Activated T-cell treated with anti-CD3 and anti-CD28 coated beads for 24 hours (primary cell): ENCODE data around the gene SIL1.
"Not testable (repeated sequence)": the region's sequence is repeated elsewhere in the genome, so short reads cannot be mapped to it uniquely, and the experiment has no call there.

Experiments
- DNase-seq: peaks from one replicate; pipeline ENCODE4 v3.0.0-alpha.2; 2020; ENCODE audit warnings: low read depth

SIL1 gene

DNA sequence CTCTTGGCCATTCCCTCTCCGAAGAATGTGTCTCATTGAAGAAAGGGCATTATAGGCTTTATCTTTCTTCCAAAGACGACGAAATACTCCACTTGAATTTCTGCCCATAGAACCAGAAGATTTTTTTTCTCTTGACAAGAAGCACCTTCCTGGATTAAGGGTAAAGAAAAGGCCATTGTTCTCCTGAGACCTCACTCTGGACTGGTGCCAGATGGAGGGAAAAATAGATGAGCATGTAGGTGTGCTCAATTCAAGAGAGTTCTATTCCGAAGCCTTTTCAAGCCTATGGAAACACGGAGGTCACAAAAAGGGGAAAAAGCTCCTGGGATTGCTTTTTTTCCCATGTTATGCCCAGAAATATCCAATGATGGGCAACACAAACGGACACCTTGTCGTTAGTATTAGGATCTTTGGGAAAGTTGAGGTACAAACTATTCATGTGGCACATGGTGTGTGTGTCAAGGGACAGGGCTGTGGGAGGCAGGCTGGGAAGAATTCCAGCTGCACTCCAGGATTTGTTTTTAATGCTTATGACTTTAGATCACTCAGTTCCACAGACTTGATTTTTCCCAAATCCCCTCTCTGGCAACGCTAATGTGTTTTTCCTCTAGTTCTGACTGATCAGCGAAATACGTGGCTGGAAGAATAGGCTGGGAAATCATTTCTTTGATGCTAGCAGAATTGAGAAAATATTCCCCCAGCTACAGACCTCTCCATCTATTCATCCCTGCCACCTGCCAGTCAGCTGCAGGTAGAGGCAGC, 89.9 kb downstream of the SIL1 start:
- DNase-seq, result no peak

DNA sequence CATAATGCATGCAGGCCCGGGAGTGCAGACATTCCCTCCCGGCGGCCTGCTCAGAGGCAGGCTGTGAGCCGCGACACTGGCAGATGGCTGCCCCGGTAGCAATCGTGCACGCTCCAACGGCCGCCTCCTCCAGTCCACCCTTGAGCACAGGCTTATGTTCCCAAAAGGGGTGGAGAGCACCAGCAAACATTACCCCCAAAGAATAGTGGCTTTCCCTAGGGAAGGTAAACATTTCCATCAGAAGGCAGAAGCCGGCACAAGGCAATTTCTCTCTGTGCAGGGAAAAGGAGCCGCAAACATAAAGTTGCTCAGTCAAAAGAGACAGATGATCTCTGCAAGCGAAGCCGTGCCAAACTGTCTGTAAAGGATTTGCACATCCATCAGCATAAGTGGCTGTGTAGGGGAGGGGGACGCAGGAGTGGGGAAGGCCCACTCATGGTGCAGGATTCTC, 92.5 kb downstream of the SIL1 start:
- DNase-seq, result no peak

DNA sequence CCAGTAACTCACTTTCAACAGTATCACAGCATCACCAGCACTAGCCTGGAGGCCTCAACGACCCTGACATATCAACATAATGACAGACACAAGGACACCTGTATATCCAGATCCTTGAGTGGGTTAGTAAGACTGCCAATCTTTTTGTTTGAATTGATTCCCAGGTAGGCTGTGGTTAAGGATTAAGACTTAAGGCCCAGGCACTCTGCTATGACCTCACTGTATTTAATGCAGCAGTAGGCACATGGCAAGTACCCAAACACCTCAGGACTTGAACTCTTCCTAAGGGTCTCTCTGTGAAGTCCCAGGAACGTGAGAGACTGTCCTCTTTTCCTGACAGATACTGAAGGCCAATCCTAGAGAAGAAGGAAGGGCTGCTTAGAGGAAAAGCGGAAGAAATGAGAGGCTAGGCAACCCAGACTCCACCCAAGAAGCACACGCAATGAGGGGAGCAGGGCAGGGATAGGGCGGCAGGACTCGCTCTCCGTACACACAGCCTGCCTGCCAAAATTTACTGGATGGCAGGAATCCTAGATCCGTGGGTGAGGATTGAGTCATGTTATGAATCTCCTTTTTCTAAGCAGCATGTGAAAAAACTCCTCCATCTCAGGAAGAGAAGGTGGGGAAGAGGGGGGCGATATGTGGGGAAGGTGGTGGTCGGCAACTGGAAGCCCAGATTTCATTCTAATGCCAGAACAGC, 93.4 kb downstream of the SIL1 start:
- DNase-seq, result no peak

DNA sequence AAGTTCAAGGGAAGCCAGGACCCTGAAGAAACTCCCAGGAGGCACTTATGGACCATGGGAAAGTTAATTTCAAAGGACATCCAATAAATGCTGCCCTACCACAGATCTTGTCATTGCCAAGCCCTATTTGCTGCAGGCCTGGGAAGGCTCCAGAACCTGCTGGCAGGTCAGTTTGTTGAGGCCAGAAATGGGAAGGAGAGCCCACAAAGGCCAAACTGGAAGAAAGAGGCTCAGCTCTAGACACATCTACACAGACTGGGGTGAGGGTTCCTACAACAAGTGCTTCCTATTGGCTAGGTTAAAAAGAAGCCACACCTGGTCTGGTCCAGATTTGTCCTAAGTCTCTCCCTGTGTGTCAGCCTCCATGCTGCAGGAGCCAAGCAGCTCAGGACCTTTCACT, 94.4 kb downstream of the SIL1 start:
- no peak for DNase-seq

DNA sequence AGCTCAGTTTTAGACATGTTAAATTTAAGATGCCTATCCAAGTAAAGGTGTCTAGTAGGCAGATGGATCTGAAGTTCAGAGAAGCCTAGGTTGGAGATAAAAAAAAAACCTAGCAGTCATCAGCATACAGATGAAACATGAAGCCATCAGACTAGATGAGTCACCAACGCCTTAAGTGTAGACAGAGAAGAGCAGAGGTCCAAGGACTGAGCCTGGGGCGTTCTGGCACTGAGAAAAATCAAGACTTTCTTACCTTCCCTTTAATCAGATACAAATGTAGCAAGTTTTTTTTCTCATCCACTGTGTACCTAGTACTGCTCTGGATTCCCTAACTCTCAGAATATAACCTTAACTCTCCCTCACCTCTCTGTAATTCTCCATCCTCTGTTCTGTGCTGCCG, 97.3 kb downstream of the SIL1 start:
- DNase-seq, result no peak

GRCh38 chr5:139094154-139095131, 103.7 kb downstream of the SIL1 start:
- DNase-seq, result no peak

- no peak for DNase-seq
These were observed 105.3 kb downstream of the SIL1 start for GRCh38 chr5:139092741-139093343.

DNA sequence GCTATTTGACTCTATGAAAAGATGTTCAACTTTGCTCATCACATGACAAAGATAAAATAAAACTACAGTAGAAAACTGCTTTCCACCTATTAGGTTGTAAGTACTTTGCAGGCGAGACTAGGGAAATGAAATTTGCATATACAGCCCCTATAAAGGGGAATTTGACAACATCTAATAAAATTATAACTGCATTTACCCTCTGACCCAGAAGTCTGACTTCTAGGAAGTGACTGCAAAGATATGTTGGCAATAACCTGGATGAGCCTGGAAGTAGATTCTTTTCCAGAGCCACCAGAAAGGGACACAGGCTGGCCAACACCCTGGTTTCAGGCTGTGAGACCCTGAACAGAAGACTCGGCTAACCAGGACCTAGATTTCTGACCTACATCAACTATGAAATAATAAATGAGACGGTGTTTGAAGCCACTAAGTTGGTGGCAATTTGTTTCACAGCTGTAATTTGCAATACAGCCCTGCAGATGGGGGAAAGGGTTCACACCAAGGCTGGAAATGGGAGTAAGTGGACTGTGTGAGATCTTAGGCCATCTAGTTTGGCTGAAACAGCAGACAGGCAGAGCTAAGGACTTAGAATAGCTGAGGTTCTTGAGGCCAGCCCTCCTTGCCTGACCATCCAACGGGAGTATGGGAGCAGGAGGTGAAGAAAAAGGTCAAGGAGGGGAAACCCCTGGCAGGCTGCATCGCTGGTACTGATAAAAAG, 106.6 kb downstream of the SIL1 start:
- no peak for DNase-seq

GRCh38 chr5:139090581-139090980, 107.6 kb downstream of the SIL1 start:
- DNase-seq, result no peak

GRCh38 chr5:139088024-139088423, 110.1 kb downstream of the SIL1 start:
- DNase-seq, result no peak

DNA sequence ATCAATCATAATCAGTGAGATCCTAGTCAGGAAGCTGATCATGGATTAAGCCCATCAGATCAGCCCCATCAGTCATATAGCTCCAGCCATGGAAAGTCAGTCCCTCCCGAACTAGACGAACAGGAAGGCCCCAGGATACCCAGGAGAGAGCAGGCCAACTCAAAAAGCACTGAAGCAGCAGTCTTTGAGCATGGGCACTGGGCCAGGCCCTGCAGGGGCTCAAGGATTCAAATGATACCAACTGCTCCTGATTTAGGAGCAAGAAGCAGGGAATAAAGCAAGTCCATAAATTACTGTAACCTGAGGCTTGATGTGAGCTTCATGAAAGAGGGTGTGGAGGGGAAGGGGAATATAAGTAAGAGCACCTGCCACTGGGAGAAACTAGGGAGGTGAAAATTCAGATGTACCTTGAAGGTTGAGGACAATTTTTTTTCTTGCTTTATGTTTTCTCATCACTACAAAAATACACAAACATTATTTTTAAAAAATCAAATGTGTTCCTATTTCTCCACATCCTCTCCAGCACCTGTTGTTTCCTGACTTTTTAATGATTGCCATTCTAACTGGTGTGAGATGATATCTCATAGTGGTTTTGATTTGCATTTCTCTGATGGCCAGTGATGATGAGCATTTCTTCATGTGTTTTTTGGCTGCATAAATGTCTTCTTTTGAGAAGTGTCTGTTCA, 115.2 kb downstream of the SIL1 start:
- DNase-seq, result no peak

GRCh38 chr5:139079991-139080610, 118.1 kb downstream of the SIL1 start:
- DNase-seq, result no peak

GRCh38 chr5:139079225-139079990, 118.8 kb downstream of the SIL1 start:
- DNase-seq, result no peak

DNA sequence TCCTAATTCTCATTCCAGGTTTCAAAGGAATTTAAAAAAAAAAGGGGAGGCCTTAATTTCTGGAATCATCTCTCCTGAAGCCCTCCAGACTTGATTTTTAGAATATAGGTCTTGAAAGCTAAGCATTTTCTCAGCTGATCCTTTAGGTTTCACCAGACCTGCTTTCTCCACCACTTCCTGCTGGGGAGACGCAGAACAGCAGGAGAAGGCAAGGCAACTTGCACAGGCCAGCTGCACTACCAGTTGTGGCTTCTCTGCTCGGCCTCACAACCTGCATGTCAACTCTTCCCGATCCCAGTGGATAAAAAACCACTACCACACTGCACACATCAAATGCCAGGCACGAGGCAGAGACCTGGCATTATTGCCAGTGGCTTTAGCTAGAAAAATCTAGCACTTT, 119.8 kb downstream of the SIL1 start:
- DNase-seq, result no peak

GRCh38 chr5:139077899-139078298, 120.3 kb downstream of the SIL1 start:
- DNase-seq, result no peak

DNA sequence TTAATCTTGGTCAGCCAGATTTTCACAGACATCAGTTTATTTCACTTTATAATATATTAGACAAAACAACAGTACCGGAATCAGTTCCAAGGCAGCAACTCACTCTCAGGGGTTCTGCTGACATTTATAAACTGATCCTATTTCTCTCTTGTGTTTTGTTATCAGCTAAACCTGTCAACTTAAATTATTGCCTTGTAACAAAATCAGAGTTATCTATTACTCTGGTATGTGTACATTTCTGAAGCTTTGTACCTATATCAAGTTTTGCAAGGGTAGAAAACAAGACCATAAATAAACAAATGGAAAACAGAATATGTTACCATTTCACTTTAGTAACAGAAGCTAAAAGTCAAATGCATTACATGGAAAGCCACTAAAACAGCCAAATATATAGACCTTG, 122.1 kb downstream of the SIL1 start:
- DNase-seq, result no peak

DNA sequence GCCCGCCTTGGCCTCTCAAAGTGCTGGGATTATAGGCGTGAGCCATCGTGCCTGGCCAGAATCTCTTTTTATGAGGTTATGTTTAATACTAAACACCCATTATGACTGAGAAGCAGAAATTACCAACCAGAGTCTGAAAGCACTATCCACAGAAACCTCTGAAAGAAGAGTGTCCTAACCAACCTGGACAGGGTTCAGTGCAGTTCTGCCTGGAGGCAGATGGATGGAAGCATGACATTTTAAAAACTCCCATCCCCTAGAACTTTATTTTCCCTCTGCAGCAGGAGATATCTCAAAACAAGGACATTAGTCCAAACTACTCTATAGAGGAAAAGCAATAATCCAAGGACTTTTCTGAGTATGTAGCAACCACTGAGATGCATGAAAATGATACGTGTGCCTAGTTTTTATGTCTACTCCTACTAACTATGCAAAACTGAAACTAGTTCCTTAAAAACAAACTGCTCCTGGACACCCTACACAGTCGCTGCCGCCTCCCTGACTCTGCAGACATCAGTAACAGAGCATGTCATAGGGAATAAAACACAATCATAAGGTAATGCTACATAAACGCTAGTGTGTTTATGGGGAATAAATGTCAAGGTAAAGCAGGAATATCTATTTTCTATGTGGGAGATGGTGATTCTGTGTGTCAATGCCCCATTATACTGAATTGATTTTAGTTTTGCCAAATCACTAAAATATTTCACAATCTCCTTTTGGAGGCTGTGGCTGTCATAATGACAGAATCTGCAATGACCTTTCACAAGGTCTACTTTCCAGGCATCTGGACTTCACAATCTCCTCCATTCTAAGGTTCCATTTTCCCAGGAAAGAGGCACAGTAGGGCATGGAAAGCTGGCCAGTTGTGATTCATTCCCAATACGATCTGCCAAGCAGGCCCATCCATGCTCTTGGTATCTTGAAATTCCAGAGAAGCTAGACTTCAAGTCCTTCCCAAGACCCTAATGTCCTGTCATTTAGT, 122.8 kb downstream of the SIL1 start:
- no peak for DNase-seq

- not testable (repeated sequence) for DNase-seq
These were observed 124.2 kb downstream of the SIL1 start for GRCh38 chr5:139073956-139074355.
